Stimulated activated CD8-positive, alpha-beta memory T cell treated with anti-CD3 and anti-CD28 coated beads, Interleukin-4, amount 100 ng/mL, for 4 hours (primary cell): ENCODE data around the gene CHD1L.
"Not testable (repeated sequence)": the region's sequence is repeated elsewhere in the genome, so short reads cannot be mapped to it uniquely, and the experiment has no call there.

ENCODE experiments used
- DNase-seq, 2 donors: peaks; one replicate each; pipeline ENCODE4 v3.0.0-alpha.2; 2020; ENCODE audit warnings: low read depth in 2 of 2, low spot score in 1 of 2

Gene CHD1L

DNA sequence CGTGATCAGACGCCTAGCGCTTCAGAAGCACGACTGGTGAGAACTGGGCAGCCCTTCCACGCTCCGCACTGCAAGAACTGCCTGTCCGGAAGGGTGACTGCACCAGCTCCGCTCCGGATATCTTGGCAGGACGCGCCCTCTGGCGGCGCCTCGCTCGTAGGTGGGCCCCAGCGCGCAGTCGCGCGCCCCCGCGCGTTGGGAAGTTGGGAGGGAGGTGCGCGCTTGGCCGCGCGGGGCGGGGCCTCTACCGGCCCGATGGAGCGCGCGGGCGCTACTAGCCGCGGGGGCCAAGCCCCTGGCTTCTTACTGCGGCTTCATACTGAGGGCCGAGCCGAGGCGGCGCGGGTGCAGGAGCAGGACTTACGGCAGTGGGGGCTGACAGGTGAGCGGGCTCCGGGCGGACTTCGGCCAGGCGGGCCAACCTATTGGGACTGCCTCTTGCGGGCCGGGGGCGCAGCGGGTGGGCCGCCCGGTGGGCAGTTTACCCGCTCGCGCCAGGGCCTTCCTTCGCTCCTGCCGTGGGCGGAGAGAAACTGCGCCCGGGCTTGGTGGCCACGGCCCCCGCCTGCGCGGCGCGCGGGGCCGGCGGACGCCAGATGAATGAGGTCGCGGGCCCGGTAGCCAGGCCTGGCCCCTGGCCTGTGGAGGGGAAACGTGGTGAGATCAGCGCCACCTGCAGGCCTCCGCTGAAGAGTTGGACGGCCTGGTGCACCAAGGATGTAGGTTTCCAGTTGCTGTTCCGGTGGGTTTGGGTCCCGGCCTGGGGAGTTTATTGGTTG is at the start of gene CHD1L:
TSS of gene CHD1L (plus strand) at position 236 of the 779 bp plus-strand sequence. CDS start at position 256, 20 bp downstream.
- peak; percentile 82 to 85 for DNase-seq

DNA sequence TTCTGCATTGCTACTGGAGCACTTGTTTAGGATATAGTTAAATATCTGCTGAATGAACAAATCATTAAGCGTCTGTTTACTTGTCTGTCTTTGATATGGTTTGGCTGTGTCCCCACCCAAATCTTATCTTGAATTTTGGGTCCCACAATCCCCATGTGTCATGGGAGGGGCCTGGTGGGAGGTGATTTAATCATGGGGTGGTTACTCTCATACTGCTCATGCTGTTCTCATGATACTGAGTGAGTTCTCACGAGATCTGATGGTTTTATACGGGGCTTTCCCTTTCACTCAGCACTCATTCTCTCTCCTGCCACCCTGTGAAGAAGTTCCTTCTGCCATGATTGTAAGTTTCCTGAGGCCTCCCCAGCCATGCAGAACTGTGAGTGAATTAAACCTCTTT is 45.2 kb upstream of the CHD1L start:
- DNase-seq, result not testable (repeated sequence)

DNA sequence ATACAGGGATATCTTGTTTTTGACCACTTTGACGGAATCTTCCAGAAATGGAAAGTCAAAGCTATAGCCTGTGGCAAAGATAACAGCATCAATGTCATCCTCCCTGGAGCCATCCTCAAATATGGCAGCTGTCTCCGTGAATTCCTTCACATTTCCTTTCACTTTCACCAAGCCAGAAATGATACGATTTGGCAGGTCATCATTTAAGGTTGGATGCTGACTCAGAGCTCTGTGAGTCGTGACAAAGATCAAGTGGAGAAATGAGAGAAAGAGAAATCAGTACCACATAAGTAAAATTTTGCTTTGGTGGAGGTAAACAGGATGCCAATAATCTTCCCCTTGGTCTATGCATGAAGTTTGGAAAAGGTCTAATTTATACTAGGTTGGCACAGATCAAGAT is 41.2 kb upstream of the CHD1L start:
- no peak for DNase-seq

DNA sequence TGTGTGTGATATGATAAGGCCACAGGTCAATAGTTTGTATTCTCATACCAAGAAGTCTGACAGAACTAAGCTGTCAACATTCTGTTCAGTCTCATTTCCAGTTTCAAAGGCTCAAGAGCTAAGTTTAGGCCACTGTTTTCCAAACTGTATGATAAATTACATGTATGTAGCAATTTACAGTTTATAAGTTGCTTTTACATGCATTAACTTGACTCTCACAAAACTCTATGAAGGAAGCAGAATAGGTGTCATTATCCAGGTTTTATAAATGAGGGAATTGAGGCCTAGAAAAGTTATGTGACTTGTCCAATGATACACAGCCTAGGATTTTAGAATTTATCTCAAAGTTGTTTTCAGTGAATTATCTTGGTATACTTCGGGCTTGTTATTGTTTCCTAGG is 40.7 kb upstream of the CHD1L start:
- DNase-seq, result no peak

DNA sequence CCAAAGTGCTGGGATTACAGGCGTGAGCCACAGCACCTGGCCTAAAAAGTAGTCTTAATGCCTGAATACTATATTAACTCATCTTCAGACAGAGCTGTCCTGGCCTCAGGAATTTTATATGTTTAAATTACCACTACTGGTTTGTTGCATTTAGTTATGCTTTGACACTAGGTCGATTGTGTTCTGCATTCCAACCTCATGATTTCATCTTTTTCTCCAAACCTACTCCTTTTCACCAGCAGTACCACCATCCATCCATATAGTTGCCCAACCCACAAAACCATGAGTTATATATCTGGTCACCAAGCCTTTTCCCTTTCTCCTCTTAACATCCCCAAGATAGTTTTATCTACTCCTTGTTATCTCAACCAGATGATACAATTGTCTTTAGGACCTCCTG is 39.9 kb upstream of the CHD1L start:
- DNase-seq, result no peak

DNA sequence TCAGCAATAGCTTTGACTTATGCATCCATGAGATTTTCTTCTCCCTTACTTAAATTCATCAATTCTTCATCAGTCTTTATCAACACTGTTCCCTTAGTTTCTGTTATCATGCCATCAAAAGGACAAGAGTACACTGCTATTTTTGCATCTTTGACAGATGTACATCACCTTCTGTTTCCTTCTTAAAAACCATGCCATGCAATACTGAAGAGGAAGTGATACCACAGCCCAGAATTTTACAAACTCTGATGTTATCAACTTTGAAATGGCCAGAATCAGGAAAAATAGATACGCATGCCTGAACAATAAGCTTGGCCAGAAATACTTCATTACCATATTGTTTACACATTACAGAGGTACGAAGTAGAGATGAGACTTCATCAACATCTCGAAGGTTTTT is 38.4 kb upstream of the CHD1L start:
- DNase-seq, result no peak

DNA sequence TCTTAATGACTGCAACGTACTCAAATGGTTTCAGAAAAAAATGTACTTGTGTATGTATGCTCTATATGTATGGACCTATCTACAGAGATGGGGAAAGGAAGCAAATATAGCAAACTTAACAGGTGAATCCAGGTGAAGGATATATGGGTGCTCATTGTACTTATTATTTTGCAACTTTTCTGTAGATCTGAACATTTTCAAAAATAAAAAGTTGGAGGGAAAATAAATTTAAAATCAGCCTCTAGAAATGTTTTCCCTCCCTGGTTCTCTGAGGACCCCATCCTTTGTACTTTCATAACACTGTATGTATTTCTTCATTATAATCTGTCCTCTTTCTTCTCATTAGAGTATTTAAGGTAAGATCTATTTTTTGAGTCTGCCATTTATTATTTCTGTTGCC is 35.3 kb upstream of the CHD1L start:
- no peak for DNase-seq

DNA sequence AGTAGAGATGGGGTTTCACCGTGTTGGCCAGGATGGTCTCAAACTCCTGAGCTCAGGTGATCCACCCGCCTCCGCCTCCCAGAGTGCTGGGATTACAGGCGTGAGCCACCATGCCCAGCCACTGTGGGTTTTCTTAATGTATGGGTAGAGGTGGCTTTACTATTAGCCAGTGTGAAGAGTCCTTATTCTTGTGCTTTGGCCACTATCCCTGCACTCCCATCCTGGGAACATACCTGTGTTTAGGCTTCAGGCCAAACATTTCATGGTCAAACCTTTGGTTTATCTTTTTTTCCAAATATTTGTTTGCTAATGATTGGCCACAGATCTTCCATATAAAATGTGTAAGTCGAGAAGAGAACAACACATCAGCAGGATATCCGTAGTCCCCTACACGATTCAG is 33.9 kb upstream of the CHD1L start:
- no peak for DNase-seq

DNA sequence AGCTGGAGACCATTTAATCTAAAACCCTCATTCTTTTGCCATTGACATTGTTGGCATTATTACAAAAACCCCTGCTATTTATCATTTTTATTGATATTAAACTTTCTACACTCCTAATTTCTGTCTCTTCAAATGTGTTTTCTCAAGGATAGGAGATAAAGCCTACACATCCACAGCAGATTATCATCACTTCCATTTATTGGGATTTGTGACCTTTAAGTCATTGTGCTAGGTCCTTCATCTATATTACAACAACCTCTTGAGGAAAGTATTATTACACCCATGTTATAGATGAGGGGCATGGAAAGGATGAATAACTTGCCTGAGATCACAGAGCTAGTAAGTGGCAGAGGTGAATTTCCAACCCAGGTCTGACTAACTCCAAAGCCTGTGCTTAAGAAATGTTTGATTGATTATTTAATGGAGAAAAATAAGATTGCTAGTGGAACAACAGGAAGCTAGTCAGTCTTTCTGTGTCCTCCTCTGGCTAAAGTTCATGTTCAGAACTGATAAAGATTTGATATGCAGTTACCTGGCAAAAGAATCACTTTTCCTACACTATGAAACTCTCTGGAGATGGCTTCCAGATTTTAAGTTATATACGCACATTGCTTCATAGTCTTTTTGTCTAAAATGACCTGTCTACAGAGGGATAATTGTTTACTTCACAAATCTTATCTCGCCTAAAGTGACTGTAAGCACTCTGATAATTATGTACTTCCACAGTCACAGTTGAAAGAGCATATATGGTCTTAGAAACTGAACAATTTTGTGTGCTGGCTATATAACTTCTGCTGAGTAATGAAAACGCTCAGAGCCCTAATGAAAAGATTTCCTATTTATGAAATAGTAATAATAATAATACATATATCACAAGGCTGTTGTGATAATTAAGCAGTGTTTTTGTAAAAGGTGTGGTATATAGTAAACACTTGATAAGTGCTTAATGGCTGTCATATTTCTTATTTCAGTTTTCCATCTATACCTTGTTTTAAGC is 32.4 kb upstream of the CHD1L start:
- DNase-seq, result no peak

DNA sequence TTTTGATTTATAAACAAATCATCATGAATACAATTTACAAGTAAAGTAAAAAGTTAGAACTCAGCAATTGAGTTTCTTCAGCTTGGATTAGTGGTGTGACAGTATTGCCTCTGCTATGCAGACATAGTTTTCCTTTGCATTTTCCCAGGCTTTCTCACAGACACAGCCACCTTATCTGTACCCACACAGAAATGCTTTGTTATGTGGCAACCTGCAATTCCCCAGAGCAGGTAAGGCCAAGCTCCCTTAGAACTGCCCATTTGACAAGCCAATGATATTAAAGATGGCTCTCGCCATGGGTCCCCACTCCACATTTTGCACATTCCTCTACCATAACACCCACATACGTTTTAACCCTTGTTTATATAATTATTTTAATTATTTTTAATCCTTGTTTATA is 31.5 kb upstream of the CHD1L start:
- no peak for DNase-seq

DNA sequence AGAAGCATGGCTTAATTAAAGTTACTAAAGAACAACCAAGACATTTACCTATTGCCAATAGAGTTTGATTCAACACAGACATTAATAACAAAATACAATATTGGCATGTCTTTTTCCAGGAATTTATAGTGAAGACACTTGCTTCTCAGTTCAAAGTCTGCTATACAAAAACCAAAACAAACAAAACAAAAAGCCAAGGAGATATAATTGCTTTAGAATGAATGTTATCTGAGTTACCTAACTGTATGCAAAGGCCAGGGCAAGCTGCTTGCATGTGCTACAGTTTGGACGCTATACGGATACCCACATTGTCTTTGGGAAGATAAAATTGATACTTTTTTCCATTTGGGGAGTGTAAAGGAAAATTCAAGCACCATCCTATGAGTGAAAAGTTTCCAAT is 30.9 kb upstream of the CHD1L start:
- no peak for DNase-seq

DNA sequence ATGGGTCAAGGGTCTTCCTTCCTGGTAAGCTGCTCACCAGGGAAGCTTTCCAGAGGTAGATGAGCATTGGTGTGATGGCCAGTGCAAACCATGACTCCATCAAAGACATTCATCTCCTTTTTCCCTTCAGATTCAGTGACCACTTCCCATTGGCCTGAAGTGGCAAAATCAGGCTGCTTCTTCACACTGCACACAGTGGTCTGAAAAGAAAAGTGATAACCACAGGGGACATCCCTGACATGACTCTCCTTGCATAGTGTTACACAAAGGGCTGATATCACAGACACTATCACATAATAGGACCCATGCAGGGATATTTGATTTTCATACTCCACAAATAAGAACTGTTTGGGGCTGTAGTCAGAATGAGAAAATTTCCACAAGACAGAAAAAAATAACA is 29.2 kb upstream of the CHD1L start:
- no peak for DNase-seq

DNA sequence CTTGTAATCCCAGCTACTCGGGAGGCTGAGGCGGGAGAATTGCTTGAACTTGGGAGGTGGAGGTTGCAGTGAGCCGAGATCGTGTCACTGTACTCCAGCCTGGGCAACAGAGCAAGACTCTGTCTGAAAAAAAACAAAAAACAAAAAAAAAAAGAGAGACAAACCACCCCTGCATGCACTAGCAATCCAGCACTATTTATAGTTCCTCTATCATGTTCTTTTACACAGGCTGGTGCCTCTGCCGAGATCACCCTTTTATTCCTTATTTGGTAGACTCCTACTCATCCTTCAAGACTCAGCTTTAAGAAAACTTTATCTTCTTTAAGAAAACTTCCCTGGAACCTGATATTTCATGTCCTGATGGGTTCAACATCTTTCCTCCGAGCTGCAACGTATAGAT is 28.2 kb upstream of the CHD1L start:
- DNase-seq, result no peak

DNA sequence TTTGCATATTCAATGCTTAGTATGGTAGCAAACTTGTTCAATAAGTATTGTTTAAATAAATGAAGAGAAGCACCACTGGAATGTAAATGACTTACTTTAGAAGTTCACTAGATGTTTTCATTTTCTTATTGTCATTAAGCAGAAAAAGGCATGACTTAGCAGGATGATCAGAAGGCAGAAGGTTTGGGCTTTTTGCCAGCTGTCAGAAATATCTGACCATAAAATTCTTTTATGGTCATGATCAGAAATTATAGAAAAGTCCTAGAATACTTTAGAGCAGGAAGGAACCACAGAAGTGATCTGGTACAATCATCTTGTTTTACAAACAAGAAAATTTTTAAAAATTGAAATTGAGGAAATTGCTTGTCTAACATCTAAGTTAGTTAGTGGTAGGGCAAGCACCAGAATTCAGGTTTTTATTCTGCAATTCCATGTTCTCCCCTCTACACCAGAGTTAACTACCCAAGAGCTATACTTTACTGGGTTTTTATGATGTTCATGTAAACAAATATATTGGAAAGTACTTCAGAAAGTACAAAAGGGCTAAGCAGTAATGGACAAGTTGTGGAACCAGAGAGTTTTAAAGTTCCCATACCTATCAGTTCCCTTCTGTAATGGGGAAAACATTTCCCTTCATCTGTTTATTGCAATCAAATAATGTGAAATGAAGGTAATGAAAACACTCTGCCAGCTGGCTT is 27.5 kb upstream of the CHD1L start:
- DNase-seq, result no peak

DNA sequence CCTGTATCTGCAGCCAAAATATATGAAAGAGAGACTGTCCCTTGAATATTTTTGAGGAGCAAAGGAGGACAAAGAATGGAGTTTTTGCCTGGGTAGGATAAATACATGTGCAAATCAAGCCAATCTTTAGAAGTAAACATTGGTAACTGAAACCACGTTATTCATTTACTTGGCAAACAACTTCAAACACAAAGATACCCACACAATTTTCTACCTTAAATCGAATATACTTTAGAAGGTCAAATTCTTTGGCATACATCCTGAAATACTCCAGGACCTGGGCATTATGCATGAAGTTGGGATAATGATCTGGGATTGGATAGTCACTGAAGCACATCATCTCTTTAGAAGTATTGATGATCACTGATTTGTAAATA is 27.0 kb upstream of the CHD1L start:
- no peak for DNase-seq

DNA sequence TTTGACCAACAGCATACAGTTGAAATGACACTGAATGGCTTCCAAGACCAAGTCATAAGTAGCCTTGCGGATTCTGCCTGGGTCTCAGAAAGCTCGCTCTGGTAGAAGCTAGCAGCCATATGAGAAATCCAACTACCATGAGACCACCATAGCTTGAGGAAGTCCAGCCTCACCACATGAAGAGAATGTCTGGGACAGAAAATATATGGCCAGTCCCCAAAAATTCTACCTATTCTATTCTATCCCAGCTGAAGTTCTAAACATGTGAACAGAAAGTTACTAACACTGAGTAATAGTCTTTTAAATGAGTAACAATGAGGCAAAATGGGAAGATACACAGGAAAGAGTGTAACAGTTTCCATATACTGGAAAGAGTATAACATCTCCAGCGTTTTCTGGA is 26.4 kb upstream of the CHD1L start:
- no peak for DNase-seq

DNA sequence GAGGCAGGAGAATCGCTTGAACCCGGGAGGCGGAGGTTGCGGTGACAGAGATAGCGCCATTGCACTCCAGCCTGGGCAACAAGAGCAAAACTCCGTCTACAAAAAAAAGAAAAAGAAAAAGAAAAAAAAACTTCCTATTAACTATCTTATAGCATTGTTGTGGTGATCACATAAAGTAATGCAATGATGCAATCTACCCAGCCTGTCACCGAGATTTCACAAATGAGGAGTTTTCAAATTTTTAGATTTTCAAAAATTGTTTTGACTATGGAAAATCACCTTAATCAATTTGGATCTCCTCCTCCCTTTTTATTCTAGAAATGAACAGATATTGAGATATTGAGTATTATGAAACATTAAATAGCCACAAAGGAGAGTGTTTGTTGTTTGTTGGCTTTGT is 25.3 kb upstream of the CHD1L start:
- no peak for DNase-seq

DNA sequence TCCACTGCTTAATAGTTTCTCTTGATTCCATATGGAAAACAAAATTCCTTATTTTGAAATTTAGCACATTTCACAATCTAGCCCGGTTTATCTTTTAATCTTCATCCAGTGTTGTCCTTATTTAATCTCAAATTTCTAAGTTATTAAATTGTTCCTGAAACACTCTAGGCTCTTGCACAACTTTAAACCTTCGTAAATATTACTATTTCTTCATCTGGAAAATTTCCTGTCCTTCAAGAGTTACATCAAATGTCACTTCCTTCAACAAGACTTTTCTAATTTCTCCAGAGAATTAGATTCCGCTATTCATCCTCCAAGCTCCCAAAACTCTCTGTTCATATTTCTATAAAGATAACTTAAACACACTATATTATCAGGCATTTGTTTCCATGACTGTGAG is 23.9 kb upstream of the CHD1L start:
- DNase-seq, result no peak

DNA sequence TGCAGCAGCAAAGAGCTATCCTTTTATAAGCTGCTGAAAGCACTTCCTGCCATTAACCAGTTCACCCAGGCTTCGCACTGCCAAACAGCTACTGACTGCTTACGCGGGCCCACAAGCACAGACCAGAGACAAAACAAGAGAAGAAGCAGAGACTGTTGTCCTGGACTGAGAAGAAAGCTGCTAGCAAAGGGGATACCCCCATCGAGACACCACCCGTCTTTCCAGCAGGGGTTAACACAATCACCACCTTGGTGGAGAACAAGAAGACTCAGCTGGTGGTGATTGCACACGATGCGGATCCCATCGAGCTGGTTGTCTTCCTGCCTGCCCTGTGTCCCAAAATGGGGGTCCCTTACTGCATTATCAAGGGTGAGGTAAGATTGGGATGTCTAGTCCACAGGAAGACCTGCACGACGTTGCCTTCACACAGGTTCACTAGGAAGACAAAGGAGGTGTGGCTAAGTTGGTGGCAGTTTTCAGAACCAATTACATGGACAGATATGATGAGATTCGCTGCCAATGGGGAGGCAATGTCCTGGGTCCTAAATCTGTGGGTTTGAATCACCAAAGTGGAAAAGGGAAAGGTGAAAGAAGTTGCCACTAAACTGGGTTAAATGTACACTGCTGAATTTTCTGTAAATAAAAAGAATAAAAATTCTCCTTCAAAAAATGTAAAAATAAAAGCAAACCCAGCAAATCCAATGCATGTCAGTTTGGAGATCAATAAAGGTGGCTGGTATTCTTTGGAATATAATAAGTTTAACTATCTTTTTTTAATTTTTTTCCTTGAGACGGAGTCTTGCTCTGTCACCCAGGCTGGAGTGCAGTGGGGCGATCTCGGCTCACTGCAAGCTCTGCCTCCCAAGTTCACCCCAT is 18.5 kb upstream of the CHD1L start:
- DNase-seq, result no peak

DNA sequence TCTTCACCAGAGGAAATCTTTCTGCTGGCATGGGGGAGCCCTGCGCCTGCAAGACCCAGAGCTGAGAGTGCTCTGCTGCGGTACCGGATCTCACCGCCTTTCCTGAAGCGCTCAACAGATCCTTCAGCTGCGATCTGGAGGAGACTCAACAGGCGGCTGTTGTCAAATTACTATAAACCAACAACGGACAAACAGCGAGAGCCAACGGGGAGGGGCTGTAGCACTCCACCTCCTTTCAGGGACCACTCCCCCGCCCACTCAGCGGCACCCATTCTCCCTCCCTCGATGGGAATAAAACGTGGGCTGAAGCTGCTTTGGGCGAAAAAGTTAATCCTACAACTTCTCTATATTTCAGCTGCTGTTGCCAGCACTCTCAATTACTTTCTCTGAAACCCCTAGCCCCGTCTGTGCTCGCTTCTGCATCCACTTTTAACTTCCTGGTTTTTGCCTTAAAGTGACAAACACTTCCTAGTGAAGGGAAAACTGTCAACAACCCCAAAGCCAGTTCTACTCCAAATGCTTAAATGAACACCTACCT is 17.2 kb upstream of the CHD1L start, which contains the start of gene FMO5:
TSS of gene FMO5 (minus strand) at position 147 of the 538 bp plus-strand sequence. CDS start 310 bp downstream, outside the sequence.
- DNase-seq, result peak in 1 of 2 donors; percentile 12
